Effector memory CD8-positive, alpha-beta T cell (primary cell): ENCODE results near the gene FBLN2.

Experiments
- ATAC-seq: fragments of 150-1000 bp; cut with Tn5 transposase; replicated peaks from 2 replicates; pipeline ENCODE4 v1.10.0; 2021; ENCODE audit warnings: mild to moderate bottlenecking, moderate library complexity
- DNase-seq, 3 experiments: peaks; one replicate each; pipeline ENCODE4 v3.0.0; 2021
- H3K27ac Mint-ChIP-seq, 2 donors: one replicate each; pipeline ENCODE4 v1.8.0; 2022; ENCODE audit warnings: mild to moderate bottlenecking in 2 of 2, mixed read lengths in 2 of 2, moderate library complexity in 2 of 2
- H3K27me3 Mint-ChIP-seq, 2 donors: one replicate each; pipeline ENCODE4 v1.8.0; 2022; ENCODE audit warnings: mixed read lengths in 2 of 2
- H3K36me3 Mint-ChIP-seq: one replicate; pipeline ENCODE4 v1.8.0; 2022; ENCODE audit warnings: mild to moderate bottlenecking, moderate library complexity, mixed read lengths; ENCODE audit not compliant: insufficient read depth
- H3K4me1 Mint-ChIP-seq, 2 donors: one replicate each; pipeline ENCODE4 v1.8.0; 2022; ENCODE audit warnings: low read depth in 2 of 2, mixed read lengths in 2 of 2
- H3K4me3 Mint-ChIP-seq, 2 donors: one replicate each; pipeline ENCODE4 v1.8.0; 2022; ENCODE audit warnings: mild to moderate bottlenecking in 2 of 2, mixed read lengths in 2 of 2, moderate library complexity in 2 of 2
- H3K9me3 Mint-ChIP-seq, 2 donors: one replicate each; pipeline ENCODE4 v1.8.0; 2022; ENCODE audit warnings: mixed read lengths in 2 of 2

Gene FBLN2

GRCh38 chr3:13507570-13508339 is 41.2 kb upstream of the FBLN2 start:
- ATAC-seq = no peak
- H3K9me3 Mint-ChIP-seq = no peaks in the 10 kb centered on the region
- no peak for DNase-seq
- H3K4me1 Mint-ChIP-seq = peaks cover 0 to 2% of the 10 kb centered on the region in 2 donors
- H3K27me3 Mint-ChIP-seq = no peaks in the 10 kb centered on the region
- H3K36me3 Mint-ChIP-seq = no peaks in the 10 kb centered on the region
- no peak overlapping the region for H3K27ac Mint-ChIP-seq
- H3K4me3 Mint-ChIP-seq = no peak overlapping the region

- Mint-ChIP-seq H3K27ac (no peak overlapping the region), H3K4me3 (no peak overlapping the region), H3K4me1 (peaks cover 0 to 2% of the 10 kb centered on the region in 2 donors), H3K36me3 (no peaks in the 10 kb centered on the region), H3K9me3 (no peaks in the 10 kb centered on the region), H3K27me3 (no peaks in the 10 kb centered on the region)
- ATAC-seq (no peak), DNase-seq (no peak)
Observed at GRCh38 chr3:13508496-13508895, 40.4 kb upstream of the FBLN2 start.

- Mint-ChIP-seq H3K36me3 (no peaks in the 10 kb centered on the region), H3K27me3 (no peaks in the 10 kb centered on the region), H3K4me1 (peaks cover 0 to 2% of the 10 kb centered on the region in 2 donors), H3K4me3 (no peak overlapping the region), H3K27ac (no peak overlapping the region), H3K9me3 (no peaks in the 10 kb centered on the region)
- no peak for DNase-seq
- no peak for ATAC-seq
Observed at GRCh38 chr3:13509059-13509815, 39.7 kb upstream of the FBLN2 start.

GRCh38 chr3:13509816-13510192 is 39.1 kb upstream of the FBLN2 start:
- Mint-ChIP-seq H3K9me3 (no peaks in the 10 kb centered on the region), H3K4me1 (peaks cover 0 to 2% of the 10 kb centered on the region in 2 donors), H3K4me3 (no peak overlapping the region), H3K27ac (no peak overlapping the region), H3K36me3 (no peaks in the 10 kb centered on the region), H3K27me3 (no peaks in the 10 kb centered on the region)
- ATAC-seq (no peak), DNase-seq (no peak)

- Mint-ChIP-seq H3K9me3 (no peaks in the 10 kb centered on the region), H3K4me3 (no peak overlapping the region), H3K27ac (no peak overlapping the region), H3K4me1 (peaks cover 0 to 2% of the 10 kb centered on the region in 2 donors), H3K27me3 (no peaks in the 10 kb centered on the region), H3K36me3 (no peaks in the 10 kb centered on the region)
- ATAC-seq (no peak), DNase-seq (no peak)
Observed at GRCh38 chr3:13512451-13512850, 36.5 kb upstream of the FBLN2 start.

- no peak overlapping the region for H3K4me3 Mint-ChIP-seq
- no peaks in the 10 kb centered on the region for H3K9me3 Mint-ChIP-seq
- H3K36me3 Mint-ChIP-seq = no peaks in the 10 kb centered on the region
- ATAC-seq (no peak), DNase-seq (no peak)
- H3K27ac Mint-ChIP-seq = no peak overlapping the region
- H3K27me3 Mint-ChIP-seq = peaks cover 0 to 6% of the 10 kb centered on the region in 2 donors
- H3K4me1 Mint-ChIP-seq = peaks cover 0 to 2% of the 10 kb centered on the region in 2 donors
Observed at GRCh38 chr3:13513051-13513912, 35.6 kb upstream of the FBLN2 start.

GRCh38 chr3:13513913-13514517 is 34.9 kb upstream of the FBLN2 start:
- Mint-ChIP-seq H3K36me3 (no peaks in the 10 kb centered on the region), H3K27ac (no peak overlapping the region), H3K27me3 (peaks cover 0 to 10% of the 10 kb centered on the region in 2 donors)

GRCh38 chr3:13514639-13515435 is 34.1 kb upstream of the FBLN2 start:
- Mint-ChIP-seq H3K4me3 (no peak overlapping the region), H3K9me3 (no peaks in the 10 kb centered on the region), H3K4me1 (no peaks in the 10 kb centered on the region), H3K27me3 (peaks cover 6 to 16% of the 10 kb centered on the region in 2 donors), H3K36me3 (no peaks in the 10 kb centered on the region), H3K27ac (no peak overlapping the region)
- ATAC-seq = no peak
- no peak for DNase-seq

More at GRCh38 chr3:13513913-13514517, 34.9 kb upstream of the FBLN2 start:
- DNase-seq = no peak
- Mint-ChIP-seq H3K4me1 (no peaks in the 10 kb centered on the region), H3K9me3 (no peaks in the 10 kb centered on the region), H3K4me3 (no peak overlapping the region)
- ATAC-seq = no peak

GRCh38 chr3:13515786-13516759 is 32.9 kb upstream of the FBLN2 start:
- Mint-ChIP-seq H3K9me3 (no peaks in the 10 kb centered on the region), H3K4me3 (no peak overlapping the region), H3K36me3 (no peaks in the 10 kb centered on the region), H3K4me1 (no peaks in the 10 kb centered on the region), H3K27me3 (peaks cover 6 to 19% of the 10 kb centered on the region in 2 donors), H3K27ac (no peak overlapping the region)
- ATAC-seq (no peak), DNase-seq (no peak)

- Mint-ChIP-seq H3K9me3 (no peaks in the 10 kb centered on the region), H3K27me3 (peaks cover 6 to 19% of the 10 kb centered on the region in 2 donors), H3K4me1 (no peaks in the 10 kb centered on the region), H3K4me3 (no peak overlapping the region), H3K27ac (no peak overlapping the region), H3K36me3 (no peaks in the 10 kb centered on the region)
- no peak for ATAC-seq
- no peak for DNase-seq
Observed at GRCh38 chr3:13516760-13517135, 32.2 kb upstream of the FBLN2 start.

GRCh38 chr3:13517253-13517977 is 31.5 kb upstream of the FBLN2 start:
- H3K27me3 Mint-ChIP-seq = peaks cover 6 to 19% of the 10 kb centered on the region in 2 donors
- no peak overlapping the region for H3K4me3 Mint-ChIP-seq
- H3K27ac Mint-ChIP-seq = no peak overlapping the region
- H3K4me1 Mint-ChIP-seq = no peaks in the 10 kb centered on the region
- DNase-seq = no peak
- no peaks in the 10 kb centered on the region for H3K36me3 Mint-ChIP-seq
- ATAC-seq = no peak
- H3K9me3 Mint-ChIP-seq = no peaks in the 10 kb centered on the region
